Transverse colon (tissue), 4 donors: ENCODE measurements around the gene TPP2. TPM values are rescaled to one million over a fixed set of nuclear protein-coding genes. Genes with fewer than 3 reads are reported as not detected.

ENCODE experiments used
- DNase-seq: peaks from one replicate; pipeline ENCODE4 v3.0.0-alpha.2; 2019
- H3K27ac ChIP-seq, 4 donors: fragments of 200-600 bp; sonication (generic); 2 replicates each; pipeline ENCODE4 v1.5.1; 2016 to 2018; ENCODE audit warnings: inconsistent platforms in 4 of 4
- H3K27me3 ChIP-seq: fragments of 200-600 bp; sonication (generic); 2 replicates; pipeline ENCODE4 v1.5.1; 2017; ENCODE audit warnings: inconsistent platforms
- H3K36me3 ChIP-seq, 4 donors: fragments of 200-600 bp; sonication (generic); 2 replicates each; pipeline ENCODE4 v1.5.1; 2017 to 2019; ENCODE audit warnings: inconsistent platforms in 4 of 4
- H3K4me1 ChIP-seq, 4 donors: fragments of 200-600 bp; sonication (generic); 2 replicates each; pipeline ENCODE4 v1.5.1; 2017 to 2020; ENCODE audit warnings: inconsistent platforms in 4 of 4
- H3K4me3 ChIP-seq, 4 donors: fragments of 200-600 bp; sonication (generic); 1 replicate in 1 of 4; 2 replicates in 3 of 4; pipeline versions ENCODE4 v1.5.1 to v1.6.1; 2017 to 2019; ENCODE audit warnings: inconsistent platforms in 4 of 4
- H3K9me3 ChIP-seq, 2 donors: fragments of 200-600 bp; sonication (generic); 2 replicates each; pipeline ENCODE4 v1.5.1; 2017 to 2019; ENCODE audit warnings: inconsistent platforms in 2 of 2
- CTCF ChIP-seq, 5 experiments: fragments of 200-600 bp in 3 of 5; fragments of 450-650 bp in 2 of 5; sonication (generic) in 3 of 5; IDR thresholded peaks; 1 replicate in 2 of 5; 2 replicates in 3 of 5; pipeline ENCODE4 v1.5.1; 2016 to 2017; ENCODE audit warnings: antibody characterized with exemption in 5 of 5, inconsistent platforms in 3 of 5, mild to moderate bottlenecking in 2 of 5, moderate library complexity in 1 of 5
- EP300 ChIP-seq: sonication (generic); formaldehyde crosslinking; IDR thresholded peaks from one replicate; pipeline ENCODE4 v1.6.1; 2017; ENCODE audit warnings: antibody characterized with exemption, low read depth
- POLR2A ChIP-seq: fragments of 450-650 bp; IDR thresholded peaks from one replicate; pipeline ENCODE4 v1.6.1; 2016; ENCODE audit warnings: antibody characterized with exemption, mild to moderate bottlenecking, moderate library complexity
- POLR2AphosphoS5 ChIP-seq, 3 donors: sonication (generic); formaldehyde crosslinking; IDR thresholded peaks; one replicate each; pipeline ENCODE4 v1.6.1; 2016; ENCODE audit warnings: antibody characterized with exemption in 3 of 3
- WGBS, 2 donors: methylation state at CpG; one replicate each; pipeline ENCODE4 v1.1.5; 2018; ENCODE audit warnings: low coverage in 1 of 2; 5-methylcytosine and 5-hydroxymethylcytosine counted together
- in situ Hi-C, 4 donors: fragments of 200-750 bp; cut with MboI; loops; one replicate each; pipeline versions ENCODE4 v1.15.0 to v1.15.1; 2017; ENCODE audit warnings: low sequenced_read_pairs in 3 of 4, low pct_ligation_motif_present in 1 of 4, low pct_unique_long_range_greater_than_20kb in 1 of 4
- intact Hi-C: fragments of 100-400 bp; cut with DNase I; formaldehyde crosslinking; loops from one replicate; pipeline ENCODE4 v1.15.1; 2023; ENCODE audit warnings: low total_unique reads
- total RNA-seq, 4 donors: library from RNA; depleted of rRNA; stranded (reverse); fragments of >200 nt; gene quantifications; one replicate each; pipeline ENCODE4 v1.1.0, GENCODE V29; 2016

The TPP2 gene
- total RNA-seq, 4 donors from 2014 or later: 19.1 to 47.8 (median 30.3) TPM

GRCh38 chr13:102586615-102587014 is 10.2 kb upstream of the TPP2 start:
- intact Hi-C loops: no loop called here
- no peaks in the 10 kb centered on the region for H3K36me3 ChIP-seq
- TF ChIP-seq POLR2AphosphoS5 (IDR thresholded peaks at IDR 0.05) (no peak), POLR2A (no peak), CTCF (IDR thresholded peaks at IDR 0.05) (no peak), EP300 (no peak)
- peaks cover 0 to under 1% (median 0%) of the 10 kb centered on the region in 4 donors for H3K4me1 ChIP-seq
- H3K27me3 ChIP-seq: no peaks in the 10 kb centered on the region
- in situ Hi-C loops: loop anchor here in 1 of 4 donors (10.0 kb wide), 1 partner anchor 258 kb away; the partner anchor contains the start of gene ERCC5
- no peak overlapping the region for H3K27ac ChIP-seq
- H3K9me3 ChIP-seq: no peaks in the 10 kb centered on the region
- no peak for DNase-seq
- 88 to 100% methylated on average over 1 to 3 of the region's 3 CpGs for WGBS, 2 donors
- H3K4me3 ChIP-seq: no peak overlapping the region

DNA sequence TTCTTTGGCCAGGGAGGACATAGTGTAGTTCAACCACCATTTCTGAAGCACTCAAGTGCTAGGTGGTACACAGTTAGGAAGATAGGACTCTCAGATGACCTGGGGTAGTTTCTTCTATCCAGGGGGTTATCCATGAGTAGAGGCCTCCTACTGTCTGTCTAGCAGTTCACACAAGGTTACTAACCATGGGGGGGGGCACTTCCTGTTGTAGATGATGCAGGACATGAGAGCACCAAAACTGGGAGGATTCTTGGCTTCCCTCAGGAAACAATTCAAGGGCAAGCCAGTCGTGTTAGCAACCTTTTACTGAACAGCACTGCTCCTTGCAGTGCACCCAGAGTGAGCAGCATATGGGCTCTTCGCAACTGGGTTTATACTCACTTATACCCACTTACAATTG is 8.9 kb upstream of the TPP2 start:
- Histone ChIP-seq H3K4me3 (no peak overlapping the region), H3K9me3 (no peaks in the 10 kb centered on the region), H3K4me1 (peaks cover 0 to 14% (median 8%) of the 10 kb centered on the region in 4 donors), H3K27me3 (no peaks in the 10 kb centered on the region), H3K36me3 (no peaks in the 10 kb centered on the region), H3K27ac (no peak overlapping the region)
- no peak for TF ChIP-seq POLR2AphosphoS5 (IDR thresholded peaks at IDR 0.05)
- TF ChIP-seq EP300: no peak
- TF ChIP-seq POLR2A: no peak
- no peak for TF ChIP-seq CTCF (IDR thresholded peaks at IDR 0.05)
- no peak for DNase-seq
- WGBS, 2 donors: 54% methylated on average over 2 of the region's 2 CpGs; no CpG with 5 or more reads in 1 of the 2 donors
- in situ Hi-C loops (loop anchor here in 1 of 4 donors (10.0 kb wide), 1 partner anchor 257 kb away; the partner anchor contains the start of gene ERCC5), intact Hi-C loops (no loop called here)

- Histone ChIP-seq H3K4me3 (no peak overlapping the region), H3K9me3 (no peaks in the 10 kb centered on the region), H3K36me3 (no peaks in the 10 kb centered on the region), H3K27ac (no peak overlapping the region), H3K27me3 (no peaks in the 10 kb centered on the region), H3K4me1 (peaks cover 0 to 16% (median 8%) of the 10 kb centered on the region in 4 donors)
- intact Hi-C loops: no loop called here
- 72 to 84% methylated on average over 3 to 7 of the region's 7 CpGs for whole genome bisulfite sequencing, 2 donors
- TF ChIP-seq POLR2A (no peak), CTCF (IDR thresholded peaks at IDR 0.05) (no peak), EP300 (no peak), POLR2AphosphoS5 (IDR thresholded peaks at IDR 0.05) (no peak)
- in situ Hi-C loops: loop anchor here in 1 of 4 donors (10.0 kb wide), 1 partner anchor 255 kb away; the partner anchor contains the start of gene ERCC5
- no peak for DNase-seq
These were observed 7.4 kb upstream of the TPP2 start for GRCh38 chr13:102589301-102589822.

GRCh38 chr13:102591988-102592781 is 4.6 kb upstream of the TPP2 start:
- Histone ChIP-seq H3K4me3 (peak overlapping the region; percentile 24 to 67 (median 44)), H3K27ac (peak overlapping the region; percentile 73 to 86 (median 79)), H3K36me3 (no peaks in the 10 kb centered on the region), H3K27me3 (no peaks in the 10 kb centered on the region), H3K9me3 (no peaks in the 10 kb centered on the region), H3K4me1 (peaks cover 0 to 28% (median 14%) of the 10 kb centered on the region in 4 donors)
- peak; percentile 80 for DNase-seq
- TF ChIP-seq POLR2A: no peak
- peak; percentile 50 to 68 (median 53) for TF ChIP-seq CTCF (IDR thresholded peaks at IDR 0.05)
- intact Hi-C loops (loop anchor here (10.0 kb wide), 1 partner anchor 183 kb away; the partner anchor contains the start of gene TEX30), in situ Hi-C loops (no loop called here)
- 0 to 1% methylated on average over 7 to 35 of the region's 36 CpGs for WGBS, 2 donors
